Articular chondrocyte of knee joint (primary cell): Measurements from ENCODE around the gene ICAM5. TPM values are rescaled to one million over a fixed set of nuclear protein-coding genes. Genes with fewer than 3 reads are reported as not detected.

Experiments
- small RNA-seq: library from RNA; depleted of rRNA; stranded (forward); fragments of <200 nt; gene quantifications from one replicate; pipeline ENCODE3, GENCODE V24; 2012
- total RNA-seq: library from RNA; depleted of rRNA; stranded (reverse); fragments of >200 nt; gene quantifications from 2 replicates; pipeline ENCODE4 v1.2.3, GENCODE V29; 2012

ICAM5 gene, protein sequence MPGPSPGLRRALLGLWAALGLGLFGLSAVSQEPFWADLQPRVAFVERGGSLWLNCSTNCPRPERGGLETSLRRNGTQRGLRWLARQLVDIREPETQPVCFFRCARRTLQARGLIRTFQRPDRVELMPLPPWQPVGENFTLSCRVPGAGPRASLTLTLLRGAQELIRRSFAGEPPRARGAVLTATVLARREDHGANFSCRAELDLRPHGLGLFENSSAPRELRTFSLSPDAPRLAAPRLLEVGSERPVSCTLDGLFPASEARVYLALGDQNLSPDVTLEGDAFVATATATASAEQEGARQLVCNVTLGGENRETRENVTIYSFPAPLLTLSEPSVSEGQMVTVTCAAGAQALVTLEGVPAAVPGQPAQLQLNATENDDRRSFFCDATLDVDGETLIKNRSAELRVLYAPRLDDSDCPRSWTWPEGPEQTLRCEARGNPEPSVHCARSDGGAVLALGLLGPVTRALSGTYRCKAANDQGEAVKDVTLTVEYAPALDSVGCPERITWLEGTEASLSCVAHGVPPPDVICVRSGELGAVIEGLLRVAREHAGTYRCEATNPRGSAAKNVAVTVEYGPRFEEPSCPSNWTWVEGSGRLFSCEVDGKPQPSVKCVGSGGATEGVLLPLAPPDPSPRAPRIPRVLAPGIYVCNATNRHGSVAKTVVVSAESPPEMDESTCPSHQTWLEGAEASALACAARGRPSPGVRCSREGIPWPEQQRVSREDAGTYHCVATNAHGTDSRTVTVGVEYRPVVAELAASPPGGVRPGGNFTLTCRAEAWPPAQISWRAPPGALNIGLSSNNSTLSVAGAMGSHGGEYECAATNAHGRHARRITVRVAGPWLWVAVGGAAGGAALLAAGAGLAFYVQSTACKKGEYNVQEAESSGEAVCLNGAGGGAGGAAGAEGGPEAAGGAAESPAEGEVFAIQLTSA
- total RNA-seq, result under 0.01 and 0.13 TPM in 2 replicates

DNA sequence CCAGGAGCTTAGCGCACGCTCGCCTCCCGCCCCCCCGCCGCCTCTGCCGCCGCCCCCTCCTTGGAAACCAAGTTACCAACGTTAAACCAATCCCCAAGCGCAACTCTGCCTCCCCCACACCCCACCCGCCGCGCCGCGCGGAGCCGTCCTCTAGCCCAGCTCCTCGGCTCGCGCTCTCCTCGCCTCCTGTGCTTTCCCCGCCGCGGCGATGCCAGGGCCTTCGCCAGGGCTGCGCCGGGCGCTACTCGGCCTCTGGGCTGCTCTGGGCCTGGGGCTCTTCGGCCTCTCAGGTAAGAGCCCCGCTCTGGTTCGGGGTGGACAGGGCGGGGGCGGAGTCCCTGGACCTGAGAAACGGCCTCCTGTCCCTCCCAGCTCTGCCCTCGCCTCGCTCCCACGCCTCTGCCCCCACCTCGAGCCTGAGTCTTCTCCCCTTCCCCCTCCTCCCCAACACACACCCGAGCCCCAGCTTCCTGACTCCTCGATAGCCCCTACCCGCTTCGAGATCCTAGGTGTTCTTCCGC is at the start of gene ICAM5:
Gene ICAM5, plus strand, starts transcription at position 117 of the 521 bp plus-strand sequence. Its CDS starts 92 bp downstream, at position 209.

DNA sequence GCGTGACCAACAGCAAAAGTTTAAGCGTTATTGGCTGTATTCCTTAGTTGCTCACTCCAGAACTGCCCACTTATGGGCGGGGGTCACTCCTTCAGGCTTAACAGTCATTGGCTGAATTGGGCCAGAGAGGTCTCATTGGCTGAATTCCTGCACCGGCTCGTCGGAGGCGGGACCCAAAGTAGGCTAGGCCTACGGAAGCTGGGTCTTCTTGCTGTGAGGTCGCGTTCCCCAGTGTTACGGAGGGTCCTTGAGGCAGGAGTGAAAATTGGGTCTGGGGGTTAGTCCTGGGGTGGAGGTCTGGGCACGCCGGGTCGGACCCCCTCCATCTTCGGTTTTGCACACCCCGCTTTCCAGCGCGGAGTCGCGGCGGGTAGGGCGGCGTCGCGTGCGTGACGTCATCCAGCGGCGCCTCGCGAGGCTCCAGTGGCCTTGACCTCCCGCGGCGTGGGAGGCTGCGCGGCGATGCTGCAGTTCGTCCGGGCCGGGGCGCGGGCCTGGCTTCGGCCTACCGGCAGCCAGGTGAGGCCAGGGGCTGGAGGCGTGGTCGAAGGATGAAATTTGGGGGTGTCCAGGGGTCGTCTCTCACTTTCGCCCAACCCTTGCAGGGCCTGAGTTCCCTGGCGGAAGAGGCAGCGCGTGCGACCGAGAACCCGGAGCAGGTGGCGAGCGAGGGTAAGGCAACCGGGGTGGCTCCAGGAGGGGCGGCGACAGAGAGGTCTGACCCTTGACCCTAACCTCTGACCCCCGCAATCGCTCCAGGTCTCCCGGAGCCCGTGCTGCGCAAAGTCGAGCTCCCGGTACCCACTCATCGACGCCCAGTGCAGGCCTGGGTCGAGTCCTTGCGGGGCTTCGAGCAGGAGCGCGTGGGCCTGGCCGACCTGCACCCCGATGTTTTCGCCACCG is 37.7 kb upstream of the ICAM5 start, which contains the start of gene MRPL4:
Gene MRPL4, plus strand, starts transcription at position 423 of the 903 bp plus-strand sequence. Its CDS starts 40 bp downstream, at position 463.

DNA sequence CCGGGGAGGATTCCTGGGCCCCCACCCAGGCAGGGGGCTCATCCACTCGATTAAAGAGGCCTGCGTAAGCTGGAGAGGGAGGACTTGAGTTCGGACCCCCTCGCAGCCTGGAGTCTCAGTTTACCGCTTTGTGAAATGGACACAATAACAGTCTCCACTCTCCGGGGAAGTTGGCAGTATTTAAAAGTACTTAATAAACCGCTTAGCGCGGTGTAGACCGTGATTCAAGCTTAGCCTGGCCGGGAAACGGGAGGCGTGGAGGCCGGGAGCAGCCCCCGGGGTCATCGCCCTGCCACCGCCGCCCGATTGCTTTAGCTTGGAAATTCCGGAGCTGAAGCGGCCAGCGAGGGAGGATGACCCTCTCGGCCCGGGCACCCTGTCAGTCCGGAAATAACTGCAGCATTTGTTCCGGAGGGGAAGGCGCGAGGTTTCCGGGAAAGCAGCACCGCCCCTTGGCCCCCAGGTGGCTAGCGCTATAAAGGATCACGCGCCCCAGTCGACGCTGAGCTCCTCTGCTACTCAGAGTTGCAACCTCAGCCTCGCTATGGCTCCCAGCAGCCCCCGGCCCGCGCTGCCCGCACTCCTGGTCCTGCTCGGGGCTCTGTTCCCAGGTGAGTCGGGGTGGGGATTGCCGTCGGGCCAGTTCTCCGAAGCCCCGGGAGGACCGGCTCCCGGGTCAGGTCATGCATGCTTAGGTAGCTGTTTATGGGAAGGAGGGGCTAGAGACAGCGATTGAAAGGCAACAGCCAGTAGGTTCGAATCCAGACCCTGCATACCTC is 18.9 kb upstream of the ICAM5 start, which contains the start of gene ICAM1:
Gene ICAM1, plus strand, starts transcription at position 505 of the 779 bp plus-strand sequence. Its CDS starts 40 bp downstream, at position 545.

DNA sequence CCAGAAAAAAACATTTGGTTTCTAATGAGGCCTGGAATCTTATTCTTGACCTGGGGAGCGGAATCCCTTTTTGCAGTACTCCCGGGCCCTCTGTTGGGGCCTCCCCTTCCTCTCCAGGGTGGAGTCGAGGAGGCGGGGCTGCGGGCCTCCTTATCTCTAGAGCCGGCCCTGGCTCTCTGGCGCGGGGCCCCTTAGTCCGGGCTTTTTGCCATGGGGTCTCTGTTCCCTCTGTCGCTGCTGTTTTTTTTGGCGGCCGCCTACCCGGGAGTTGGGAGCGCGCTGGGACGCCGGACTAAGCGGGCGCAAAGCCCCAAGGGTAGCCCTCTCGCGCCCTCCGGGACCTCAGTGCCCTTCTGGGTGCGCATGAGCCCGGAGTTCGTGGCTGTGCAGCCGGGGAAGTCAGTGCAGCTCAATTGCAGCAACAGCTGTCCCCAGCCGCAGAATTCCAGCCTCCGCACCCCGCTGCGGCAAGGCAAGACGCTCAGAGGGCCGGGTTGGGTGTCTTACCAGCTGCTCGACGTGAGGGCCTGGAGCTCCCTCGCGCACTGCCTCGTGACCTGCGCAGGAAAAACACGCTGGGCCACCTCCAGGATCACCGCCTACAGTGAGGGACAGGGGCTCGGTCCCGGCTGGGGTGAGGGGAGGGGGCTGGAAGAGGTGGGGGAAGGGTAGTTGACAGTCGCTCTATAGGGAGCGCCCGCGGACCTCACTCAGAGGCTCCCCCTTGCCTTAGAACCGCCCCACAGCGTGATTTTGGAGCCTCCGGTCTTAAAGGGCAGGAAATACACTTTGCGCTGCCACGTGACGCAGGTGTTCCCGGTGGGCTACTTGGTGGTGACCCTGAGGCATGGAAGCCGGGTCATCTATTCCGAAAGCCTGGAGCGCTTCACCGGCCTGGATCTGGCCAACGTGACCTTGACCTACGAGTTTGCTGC is 2.7 kb upstream of the ICAM5 start, which contains the start of gene ICAM4:
Gene ICAM4, plus strand, starts transcription at position 153 of the 935 bp plus-strand sequence. Its CDS starts 58 bp downstream, at position 211.

DNA sequence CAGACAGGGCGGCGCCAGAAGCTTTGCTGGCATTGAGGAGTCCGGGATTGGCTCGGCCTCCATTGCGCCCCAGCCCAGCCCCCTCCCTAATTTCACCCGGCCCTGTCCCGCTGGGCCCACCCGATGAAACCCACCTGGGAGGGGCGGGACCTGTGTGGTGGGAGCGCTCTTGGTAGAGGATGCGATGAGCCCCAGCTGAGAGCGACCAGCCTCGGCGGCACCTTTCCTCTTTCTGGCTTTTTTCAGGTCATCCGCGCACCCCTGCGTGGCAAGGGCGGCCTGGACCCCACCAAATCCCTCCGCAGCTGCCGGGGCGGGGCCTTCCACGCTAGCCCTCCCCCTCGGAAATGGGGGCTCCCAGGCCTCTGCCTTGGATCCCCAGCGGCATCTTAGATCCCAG is 19.7 kb downstream of the ICAM5 start, which contains the start of gene ZGLP1:
Gene ZGLP1, minus strand, starts transcription at position 393 of the 400 bp plus-strand sequence.

DNA sequence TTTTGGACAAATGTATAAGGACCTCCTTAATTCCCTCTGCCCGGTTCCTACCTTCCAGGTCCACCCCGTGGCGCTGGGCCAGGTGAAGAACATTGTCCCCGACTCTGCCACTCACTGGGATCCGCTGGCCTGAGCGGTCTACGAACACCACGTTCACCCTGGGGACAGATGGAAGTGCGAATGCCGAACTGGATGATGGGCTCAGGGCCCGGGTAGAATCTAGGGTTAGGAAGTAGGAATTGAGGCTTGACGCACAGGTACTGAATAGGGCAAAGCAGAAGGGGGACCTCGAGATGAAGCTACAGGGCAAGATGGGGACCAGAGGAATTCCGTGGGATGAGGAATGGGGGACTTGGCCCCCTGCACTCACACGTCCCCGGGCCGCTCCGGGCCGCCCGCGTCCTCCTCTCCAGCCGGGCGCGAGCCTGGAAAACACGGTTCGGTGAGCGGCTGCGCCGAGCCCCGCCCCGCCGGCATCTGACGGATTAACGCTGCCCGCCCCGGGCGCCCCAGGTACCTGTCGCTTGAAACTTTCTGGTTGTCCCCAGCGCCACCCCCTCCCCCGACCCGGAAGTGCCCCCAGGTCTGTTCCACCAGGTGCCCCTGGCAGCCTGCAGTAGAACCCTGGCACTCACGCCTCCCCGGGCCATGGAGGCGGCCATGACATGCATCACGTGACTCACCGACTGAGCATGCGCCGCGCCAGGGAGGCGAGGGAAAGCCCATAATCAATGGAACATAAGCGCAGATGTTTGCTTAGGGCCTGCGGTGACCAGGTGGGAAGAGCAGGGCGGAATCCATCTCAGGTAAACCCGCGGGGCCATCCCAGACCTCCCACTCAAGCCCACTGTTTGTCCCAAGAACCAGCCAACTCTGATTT is 25.8 kb downstream of the ICAM5 start, which contains the start of gene FDX2:
Gene FDX2, minus strand, starts transcription at position 681 of the 880 bp plus-strand sequence. Its CDS starts 19 bp downstream, at position 662.

DNA sequence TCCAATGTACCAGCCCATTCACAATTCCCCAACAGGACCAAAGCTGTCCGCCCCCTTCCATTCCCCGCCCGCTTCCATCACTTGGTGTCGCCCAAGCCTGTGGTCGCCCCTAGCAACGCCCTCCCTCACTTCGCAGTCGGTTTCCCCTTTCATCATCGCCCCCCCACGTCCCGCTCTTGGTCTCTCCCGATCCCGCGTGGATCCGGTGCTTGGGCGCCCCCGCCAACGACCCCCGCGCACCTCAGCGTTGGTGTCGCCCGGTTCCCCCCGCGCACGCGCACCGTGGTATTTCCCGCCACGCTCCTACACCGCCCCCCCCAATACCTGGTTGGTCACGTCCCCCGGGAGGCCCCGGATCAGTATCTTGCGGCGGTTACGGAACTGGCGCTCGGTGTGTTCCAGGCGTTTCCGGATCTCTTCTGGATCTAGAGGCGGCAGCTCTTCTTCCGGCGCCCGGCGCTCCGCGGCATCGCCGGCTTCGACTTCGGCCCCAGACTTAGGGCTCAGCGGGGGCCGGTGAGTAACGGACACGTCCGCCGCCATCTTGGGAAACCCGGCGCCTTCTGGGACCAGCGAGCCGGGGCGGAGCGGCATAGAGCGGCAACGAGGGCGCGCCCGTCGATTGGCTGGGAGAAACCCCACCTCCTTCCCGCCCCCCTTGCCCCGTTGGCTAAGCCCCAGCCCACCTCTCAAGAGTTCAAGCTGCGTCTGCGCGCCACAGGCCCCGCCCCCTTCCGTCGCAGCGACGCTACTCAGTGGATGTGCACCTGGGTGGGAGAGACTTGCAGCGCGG is 43.4 kb downstream of the ICAM5 start, which contains the start of gene RAVER1:
Gene RAVER1, minus strand, starts transcription at position 565 of the 793 bp plus-strand sequence. Its CDS starts 22 bp downstream, at position 543.

DNA sequence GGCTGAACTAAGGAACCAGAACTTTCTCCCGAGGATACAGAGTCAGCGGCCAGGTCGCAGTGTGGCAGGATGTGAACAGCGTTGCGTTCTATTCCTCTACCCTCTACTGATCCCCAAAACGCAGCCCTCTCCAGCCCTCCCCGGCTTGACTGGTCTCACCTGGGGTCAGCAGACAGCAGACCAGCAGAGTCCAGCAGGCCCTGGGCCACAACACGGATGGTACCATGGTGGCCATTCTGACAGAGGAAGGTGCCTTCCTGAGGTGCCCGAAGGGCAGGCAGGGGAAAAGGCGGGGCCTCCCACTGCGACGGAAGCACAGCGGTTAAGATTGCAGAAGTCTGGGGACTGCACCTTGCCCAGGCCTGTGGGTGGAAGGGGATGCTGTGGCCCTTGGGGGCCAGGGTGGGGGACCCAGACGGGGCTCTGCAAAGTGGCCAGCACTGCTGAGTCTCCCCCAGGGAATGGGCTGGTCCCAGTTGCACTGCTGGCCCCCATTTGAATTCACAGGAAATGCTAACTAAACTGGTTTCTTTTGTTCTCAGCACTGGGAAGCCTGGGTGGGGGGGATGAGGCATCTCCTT is 49.7 kb downstream of the ICAM5 start, which contains the start of gene ICAM3:
Gene ICAM3, minus strand, starts transcription at position 245 of the 581 bp plus-strand sequence. Its CDS starts 10 bp downstream, at position 235.

Small RNA genes within 50 kb of the gene (small RNA-seq; reads per million reads assigned to genes)
- gene AC011511.1 (not detected), gene AC011511.4 (not detected)

Other genes with a start within 250 kb of the ICAM5 start
- 22.0 and 24.5 TPM in 2 replicates for gene SHFL, start 203.6 kb upstream of the ICAM5 start, total RNA-seq
- gene ANGPTL6, start 187.3 kb upstream of the ICAM5 start, total RNA-seq, result 0.11 and 0.39 TPM in 2 replicates
- gene PPAN, start 183.6 kb upstream of the ICAM5 start, total RNA-seq, result 18.2 and 24.6 TPM in 2 replicates
- 1.0 and 1.4 TPM in 2 replicates for gene P2RY11, start 178.3 kb upstream of the ICAM5 start, total RNA-seq
- gene EIF3G, start 170.1 kb upstream of the ICAM5 start, total RNA-seq, result 162 and 231 TPM in 2 replicates
- 43.0 and 48.3 TPM in 2 replicates for gene DNMT1, start 95.0 kb upstream of the ICAM5 start, total RNA-seq
- gene S1PR2, start 58.6 kb upstream of the ICAM5 start, total RNA-seq, result 15.5 and 17.2 TPM in 2 replicates
- 25.6 and 30.3 TPM in 2 replicates for gene MRPL4, start 37.7 kb upstream of the ICAM5 start, total RNA-seq
- gene ICAM1, start 18.8 kb upstream of the ICAM5 start, total RNA-seq, result 33.3 and 41.0 TPM in 2 replicates
- 0.13 and 0.32 TPM in 2 replicates for gene ICAM4, start 3.0 kb upstream of the ICAM5 start, total RNA-seq
- gene ZGLP1, start 19.9 kb downstream of the ICAM5 start, total RNA-seq, result 0.13 and 0.32 TPM in 2 replicates
- 18.4 and 19.8 TPM in 2 replicates for gene FDX2, start 26.1 kb downstream of the ICAM5 start, total RNA-seq
- gene RAVER1, start 43.6 kb downstream of the ICAM5 start, total RNA-seq, result 7.6 and 10.8 TPM in 2 replicates
- 5.1 and 5.4 TPM in 2 replicates for gene ICAM3, start 49.7 kb downstream of the ICAM5 start, total RNA-seq
- gene TYK2, start 90.6 kb downstream of the ICAM5 start, total RNA-seq, result 41.3 and 46.0 TPM in 2 replicates
- gene CDC37, start 113.6 kb downstream of the ICAM5 start, total RNA-seq, result 122 and 138 TPM in 2 replicates
- gene PDE4A, start 130.6 kb downstream of the ICAM5 start, total RNA-seq, result 5.3 and 6.8 TPM in 2 replicates
- gene KEAP1, start 213.4 kb downstream of the ICAM5 start, total RNA-seq, result 51.2 and 55.7 TPM in 2 replicates
- under 0.01 and 0.13 TPM in 2 replicates for gene S1PR5, start 227.5 kb downstream of the ICAM5 start, total RNA-seq